DMS53 treated with DMSO at 0.1 percent for 48 hours (cell line): Measurements from ENCODE around the gene CDH7.

Experiments
- DNase-seq: peaks from one replicate; lab custom pipeline; 2025; ENCODE audit not compliant: unreplicated experiment; lab: John Stamatoyannopoulos, UW

Gene CDH7

GRCh38 chr18:65750389-65751154, at the start of gene CDH7:
CDH7 (plus strand) TSS chr18:65751012; CDS start chr18:65762843, 11,831 bp downstream.
- peak; percentile 84 for DNase-seq

GRCh38 chr18:65704046-65704445, 46.8 kb upstream of the CDH7 start:
- no peak for DNase-seq

- no peak for DNase-seq
Observed at GRCh38 chr18:65706646-65707045, 44.2 kb upstream of the CDH7 start.

- no peak for DNase-seq
Observed at GRCh38 chr18:65711493-65711892, 39.3 kb upstream of the CDH7 start.

GRCh38 chr18:65721619-65722018, 29.2 kb upstream of the CDH7 start:
- DNase-seq: no peak

- DNase-seq: peak; percentile 92
Observed at GRCh38 chr18:65725251-65726050, 25.4 kb upstream of the CDH7 start.

- DNase-seq: no peak
Observed at GRCh38 chr18:65735155-65735554, 15.7 kb upstream of the CDH7 start.

GRCh38 chr18:65737471-65737955, 13.3 kb upstream of the CDH7 start:
- DNase-seq: peak; percentile 12

- no peak for DNase-seq
Observed at GRCh38 chr18:65746936-65747335, 3.9 kb upstream of the CDH7 start.

GRCh38 chr18:65748321-65748720, 2.5 kb upstream of the CDH7 start:
- DNase-seq: peak; percentile 93

- peak; percentile 26 for DNase-seq
Observed at GRCh38 chr18:65749841-65750240, 971 bp upstream of the CDH7 start.

- peak; percentile 90 for DNase-seq
Observed at GRCh38 chr18:65751155-65752085, 608 bp downstream of the CDH7 start.

- no peak for DNase-seq
Observed at GRCh38 chr18:65752625-65753325, 2.0 kb downstream of the CDH7 start.

- DNase-seq: peak; percentile 90
Observed at GRCh38 chr18:65753520-65753919, 2.7 kb downstream of the CDH7 start.

- DNase-seq: no peak
Observed at GRCh38 chr18:65754121-65754520, 3.3 kb downstream of the CDH7 start.

- DNase-seq: no peak
Observed at GRCh38 chr18:65755616-65756015, 4.8 kb downstream of the CDH7 start.

GRCh38 chr18:65760457-65760856, 9.6 kb downstream of the CDH7 start:
- DNase-seq: no peak

- DNase-seq: peak; percentile 17
Observed at GRCh38 chr18:65761636-65762295, 11.0 kb downstream of the CDH7 start.

- DNase-seq: no peak
Observed at GRCh38 chr18:65762556-65762955, 11.7 kb downstream of the CDH7 start.

GRCh38 chr18:65767406-65767805, 16.6 kb downstream of the CDH7 start:
- no peak for DNase-seq
